DMS114 treated with DMSO at 0.1 percent for 48 hours (cell line): ENCODE measurements around the gene RSPRY1.
A peak's percentile ranks its signal among the peaks of the same experiment; 100 is the strongest.

Experiments
- DNase-seq: peaks from one replicate; lab custom pipeline; 2025; ENCODE audit not compliant: unreplicated experiment; lab: John Stamatoyannopoulos, UW

The RSPRY1 gene

DNA sequence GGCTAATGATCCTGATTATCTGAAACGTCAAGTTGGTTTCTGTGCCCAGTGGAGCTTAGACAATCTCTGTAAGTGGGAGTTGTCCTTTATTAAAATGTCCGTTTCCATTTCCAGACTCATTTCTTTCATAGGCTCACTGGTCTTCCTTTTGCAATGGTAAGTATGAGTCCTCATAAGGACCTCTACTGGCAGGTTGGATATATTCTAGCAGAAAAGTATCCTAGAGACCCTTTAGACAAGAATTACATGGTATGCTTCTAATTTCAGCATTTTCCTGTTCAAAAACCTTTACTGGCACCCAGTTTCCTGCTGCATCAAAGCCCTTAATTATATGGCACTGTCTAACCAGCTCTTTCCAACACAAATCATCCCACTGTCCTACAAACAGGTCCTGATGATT, 30.8 kb downstream of the RSPRY1 start:
- DNase-seq = no peak

- DNase-seq = no peak
These were observed 36.9 kb downstream of the RSPRY1 start for GRCh38 chr16:57223057-57223456.

DNA sequence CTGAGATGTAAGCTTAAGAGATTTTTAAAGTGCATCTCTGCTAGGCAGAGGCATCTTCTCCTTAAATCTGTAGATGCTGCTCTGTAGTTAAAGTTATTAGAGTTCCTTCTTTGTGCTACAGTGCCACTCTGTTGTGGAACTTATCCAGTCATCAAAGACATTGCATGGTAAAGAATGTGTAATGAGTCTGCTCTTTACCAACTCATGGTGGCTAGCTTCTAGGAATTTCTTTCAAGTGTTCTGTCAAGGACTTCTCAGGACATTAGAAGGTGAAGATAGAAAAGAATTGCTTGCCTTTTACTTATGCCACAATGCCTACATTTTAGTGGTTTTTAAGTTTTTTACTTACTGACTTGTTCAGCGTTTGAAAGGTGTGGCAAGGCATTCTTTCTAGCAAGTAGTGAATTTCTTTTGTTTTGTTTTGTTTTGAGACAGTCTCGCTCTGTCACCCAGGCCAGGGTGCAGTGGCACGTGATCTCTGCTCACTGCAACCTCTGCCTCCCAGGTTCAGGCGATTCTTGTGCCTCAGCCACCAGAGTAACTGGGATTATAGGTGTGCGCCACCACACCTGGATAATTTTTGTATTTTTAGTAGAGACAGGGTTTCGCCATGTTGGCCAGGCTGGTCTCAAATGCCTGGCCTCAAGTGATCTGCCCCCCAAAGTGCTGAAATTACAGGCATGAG, 38.7 kb downstream of the RSPRY1 start:
- no peak for DNase-seq

GRCh38 chr16:57225978-57226377, 39.8 kb downstream of the RSPRY1 start:
- no peak for DNase-seq

- DNase-seq = no peak
These were observed 40.8 kb downstream of the RSPRY1 start for GRCh38 chr16:57226701-57227621.

- no peak for DNase-seq
These were observed 43.0 kb downstream of the RSPRY1 start for GRCh38 chr16:57229079-57229478.

GRCh38 chr16:57231821-57232350, 45.8 kb downstream of the RSPRY1 start:
- no peak for DNase-seq

- no peak for DNase-seq
These were observed 48.0 kb downstream of the RSPRY1 start for GRCh38 chr16:57233944-57234706.

DNA sequence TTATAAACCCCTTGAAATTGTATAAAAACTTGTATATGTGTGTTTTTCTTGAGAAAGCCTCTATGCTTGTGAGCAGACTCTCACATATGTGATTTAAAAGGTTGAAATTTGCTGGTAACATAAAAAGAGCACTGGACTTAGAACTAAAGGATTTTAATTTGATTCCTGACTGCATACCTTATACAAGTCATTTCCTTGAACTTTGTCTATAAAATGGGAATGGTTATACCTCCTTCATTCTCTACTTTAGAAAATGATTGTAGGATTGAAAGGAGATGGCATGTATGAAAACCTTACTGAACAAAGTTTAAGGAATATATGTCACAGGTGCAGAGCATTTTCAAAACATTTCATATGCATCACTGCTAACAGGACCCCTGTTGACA, 48.6 kb downstream of the RSPRY1 start:
- DNase-seq = no peak

GRCh38 chr16:57235128-57236021, 49.2 kb downstream of the RSPRY1 start:
- no peak for DNase-seq

DNA sequence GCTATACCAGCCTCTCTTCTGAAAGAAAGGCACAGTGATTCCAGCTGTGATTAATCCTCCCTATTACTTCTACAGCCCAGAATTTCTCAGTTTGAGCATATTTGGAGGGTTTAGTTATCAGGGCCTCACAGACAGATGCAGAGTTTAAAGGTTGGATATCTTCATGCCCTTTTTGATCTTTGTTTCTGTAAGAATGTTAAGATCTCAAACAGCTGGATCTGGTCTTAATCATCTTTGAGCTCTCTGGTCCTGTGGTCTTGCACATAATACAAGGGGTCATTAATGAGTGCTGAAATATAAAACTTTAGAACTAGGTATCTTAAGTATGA, 49.9 kb downstream of the RSPRY1 start:
- DNase-seq = no peak

- no peak for DNase-seq
These were observed 52.6 kb downstream of the RSPRY1 start for GRCh38 chr16:57238682-57239081.

DNA sequence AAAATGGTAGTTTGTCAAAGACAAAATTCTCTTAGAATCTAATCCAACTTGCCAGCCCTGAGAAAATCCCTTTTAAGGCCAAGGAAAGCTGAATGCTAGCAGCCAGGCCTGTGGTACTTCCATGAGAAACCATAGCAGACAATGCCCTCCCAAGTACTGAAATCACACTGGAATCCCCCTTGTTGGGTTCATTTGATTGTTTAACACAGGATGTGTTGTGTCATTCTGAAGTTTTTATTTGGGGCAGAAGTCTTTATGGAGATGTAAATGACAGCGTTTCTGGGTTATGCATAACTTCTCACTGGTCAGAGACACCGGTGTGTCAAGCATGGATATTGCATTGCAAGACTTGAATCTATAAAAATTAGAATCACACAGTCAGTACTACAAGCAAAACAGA, 53.0 kb downstream of the RSPRY1 start:
- no peak for DNase-seq

- DNase-seq = no peak
These were observed 54.7 kb downstream of the RSPRY1 start for GRCh38 chr16:57240851-57241250.

GRCh38 chr16:57242650-57243049, 56.5 kb downstream of the RSPRY1 start:
- DNase-seq = no peak

- DNase-seq = no peak
These were observed 58.3 kb downstream of the RSPRY1 start for GRCh38 chr16:57244463-57244766.

DNA sequence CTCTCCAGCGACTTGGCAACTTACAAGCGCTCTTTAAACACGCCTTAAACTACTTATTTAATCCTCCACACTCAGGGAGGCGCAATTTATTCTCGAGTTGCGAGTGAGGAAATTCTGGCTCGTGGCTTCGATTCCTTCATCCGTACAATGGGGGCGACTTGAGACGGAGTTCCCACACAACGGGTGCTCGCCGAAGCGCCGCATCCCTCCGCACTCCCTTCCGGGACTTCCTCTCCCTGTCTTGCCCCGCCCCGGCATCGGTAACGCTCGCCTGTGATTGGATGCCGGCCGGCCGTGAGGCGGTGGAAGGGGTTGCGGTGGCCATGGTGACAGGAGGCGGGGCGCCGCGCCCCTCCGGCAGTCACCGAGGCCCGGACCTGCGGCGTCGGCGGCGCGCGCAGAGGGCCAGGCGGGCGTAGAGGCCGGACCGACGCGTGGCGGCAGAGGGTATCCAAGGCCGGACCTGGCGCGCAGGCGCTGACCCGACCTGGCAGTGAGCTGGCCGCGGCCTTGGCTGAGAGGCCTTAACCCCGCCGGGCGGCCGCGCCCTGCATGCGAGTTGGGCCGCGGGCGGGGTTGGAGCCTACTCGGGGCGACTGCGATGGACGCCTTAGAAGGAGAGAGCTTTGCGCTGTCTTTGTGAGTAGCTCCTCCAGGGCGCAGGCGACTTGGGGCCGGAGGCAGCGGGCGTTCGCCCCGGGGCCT, 58.8 kb downstream of the RSPRY1 start, which contains the start of gene ARL2BP:
ARL2BP (plus strand) TSS at position 493 of the 705 bp plus-strand sequence; CDS start at position 602, 109 bp downstream.
- DNase-seq = peak; percentile 95

DNA sequence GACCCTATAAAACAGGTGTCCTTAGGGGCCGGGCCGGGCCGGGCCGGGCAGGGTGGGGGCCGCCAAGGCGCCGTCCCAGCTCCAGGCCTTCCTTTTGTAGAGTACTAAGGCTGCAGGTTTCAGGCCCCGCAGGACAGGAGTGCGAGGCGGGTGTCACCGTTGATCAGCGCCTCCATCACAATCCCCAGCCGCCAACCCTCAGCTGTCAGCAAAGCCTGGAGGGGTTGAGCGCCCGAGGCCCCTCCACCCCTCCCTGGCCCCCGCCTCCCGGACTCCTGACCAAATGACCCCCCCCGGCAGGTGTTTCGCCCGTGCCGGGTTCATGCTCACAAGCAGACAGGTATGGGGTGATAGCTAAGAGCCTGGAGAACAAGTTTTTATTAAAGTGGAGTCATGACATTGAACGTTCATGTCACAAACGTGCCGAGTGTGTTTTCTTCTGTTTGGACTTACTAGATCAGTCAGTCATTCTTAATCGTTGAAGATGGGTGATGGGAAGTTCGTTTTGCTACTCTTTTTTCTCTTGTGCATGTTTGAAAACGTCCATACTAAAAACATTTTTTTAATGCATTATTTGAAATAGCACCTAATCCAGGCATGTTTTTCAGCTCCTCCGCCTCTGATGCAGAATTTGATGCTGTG, 59.5 kb downstream of the RSPRY1 start:
- DNase-seq = no peak

DNA sequence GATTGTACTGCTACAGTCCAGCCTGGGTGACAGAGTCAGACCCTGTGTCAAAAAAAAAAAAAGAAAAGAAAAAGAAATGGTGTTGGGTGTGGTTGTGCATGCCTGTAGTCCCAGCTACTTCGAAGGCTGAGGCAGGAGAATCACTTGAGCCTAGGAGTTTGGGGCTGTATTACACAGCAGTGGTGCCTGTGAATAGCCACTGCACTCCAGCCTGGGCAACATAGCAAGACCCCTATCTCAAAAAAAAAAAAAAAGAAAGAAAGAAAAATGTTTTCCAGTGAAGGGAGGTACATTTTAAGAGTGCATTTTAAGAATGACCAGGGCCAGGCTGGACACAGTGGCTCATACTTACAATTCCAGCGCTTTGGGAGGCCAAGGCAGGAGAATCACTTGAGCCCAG, 65.2 kb downstream of the RSPRY1 start:
- no peak for DNase-seq
